ENCODE results near the gene SIN3A.

The SIN3A gene

GRCh38 chr15:75356517-75356916 is 95.0 kb downstream of the SIN3A start:
- peaks cover 8% of the 10 kb centered on the region; the same call in 1 of the 2 replicates for H3K36me3 ChIP-seq (ENCODE audit: insufficient read depth, low read length)
- peaks cover 2% of the 10 kb centered on the region for H3K4me1 ChIP-seq (ENCODE audit: insufficient read depth, low read length, poor library complexity, severe bottlenecking)

GRCh38 chr15:75356006-75356405 is 95.5 kb downstream of the SIN3A start:
- H3K4me2 ChIP-seq (ENCODE audit: low read depth, low read length, poor library complexity, severe bottlenecking), result no peak overlapping the region
- H3K4me1 ChIP-seq (ENCODE audit: insufficient read depth, low read length, poor library complexity, severe bottlenecking), result peaks cover 5% of the 10 kb centered on the region
- no peaks in the 10 kb centered on the region for H3K9me3 ChIP-seq (ENCODE audit: insufficient read depth, low read depth, low read length)
- no peaks in the 10 kb centered on the region for H3K79me2 ChIP-seq (ENCODE audit: insufficient read depth, low read length)
- H3K36me3 ChIP-seq (ENCODE audit: insufficient read depth, low read length), result peaks cover 8% of the 10 kb centered on the region; the same call in 1 of the 2 replicates
- H3K9me2 ChIP-seq (replicated peaks; ENCODE audit: low read depth, low read length), result no peaks in the 10 kb centered on the region
- no peak overlapping the region for H3K4me3 ChIP-seq (ENCODE audit: low read length, poor library complexity, severe bottlenecking)
- no peaks in the 10 kb centered on the region for H3F3A ChIP-seq (ENCODE audit: low read depth)
- TF ChIP-seq EZH2phosphoT487 (IDR thresholded peaks at IDR 0.05; ENCODE audit: borderline replicate concordance), result no peak
- TF ChIP-seq, protein P1, sequence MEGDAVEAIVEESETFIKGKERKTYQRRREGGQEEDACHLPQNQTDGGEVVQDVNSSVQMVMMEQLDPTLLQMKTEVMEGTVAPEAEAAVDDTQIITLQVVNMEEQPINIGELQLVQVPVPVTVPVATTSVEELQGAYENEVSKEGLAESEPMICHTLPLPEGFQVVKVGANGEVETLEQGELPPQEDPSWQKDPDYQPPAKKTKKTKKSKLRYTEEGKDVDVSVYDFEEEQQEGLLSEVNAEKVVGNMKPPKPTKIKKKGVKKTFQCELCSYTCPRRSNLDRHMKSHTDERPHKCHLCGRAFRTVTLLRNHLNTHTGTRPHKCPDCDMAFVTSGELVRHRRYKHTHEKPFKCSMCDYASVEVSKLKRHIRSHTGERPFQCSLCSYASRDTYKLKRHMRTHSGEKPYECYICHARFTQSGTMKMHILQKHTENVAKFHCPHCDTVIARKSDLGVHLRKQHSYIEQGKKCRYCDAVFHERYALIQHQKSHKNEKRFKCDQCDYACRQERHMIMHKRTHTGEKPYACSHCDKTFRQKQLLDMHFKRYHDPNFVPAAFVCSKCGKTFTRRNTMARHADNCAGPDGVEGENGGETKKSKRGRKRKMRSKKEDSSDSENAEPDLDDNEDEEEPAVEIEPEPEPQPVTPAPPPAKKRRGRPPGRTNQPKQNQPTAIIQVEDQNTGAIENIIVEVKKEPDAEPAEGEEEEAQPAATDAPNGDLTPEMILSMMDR (conservative IDR thresholded peaks at IDR 0.05; ENCODE audit: low read length), result no peak
- no peaks in the 10 kb centered on the region for H3K27me3 ChIP-seq (ENCODE audit: insufficient read depth, low read length, poor library complexity, severe bottlenecking)
- no peaks in the 10 kb centered on the region for H4K20me1 ChIP-seq (ENCODE audit: insufficient read depth, low read length, poor library complexity, severe bottlenecking)
- H2AFZ ChIP-seq (ENCODE audit: low read length), result no peak overlapping the region
- H3K9ac ChIP-seq (ENCODE audit: low read depth, low read length, poor library complexity, severe bottlenecking), result no peak overlapping the region

More at GRCh38 chr15:75356517-75356916, 95.0 kb downstream of the SIN3A start:
- Histone ChIP-seq H3K9me3 (ENCODE audit: insufficient read depth, low read depth, low read length) (no peaks in the 10 kb centered on the region), H3K9ac (ENCODE audit: low read depth, low read length, poor library complexity, severe bottlenecking) (no peak overlapping the region), H3K9me2 (replicated peaks; ENCODE audit: low read depth, low read length) (no peaks in the 10 kb centered on the region), H3K4me3 (ENCODE audit: low read length, poor library complexity, severe bottlenecking) (no peak overlapping the region), H3K79me2 (ENCODE audit: insufficient read depth, low read length) (no peaks in the 10 kb centered on the region), H4K20me1 (ENCODE audit: insufficient read depth, low read length, poor library complexity, severe bottlenecking) (no peaks in the 10 kb centered on the region), H2AFZ (ENCODE audit: low read length) (no peak overlapping the region), H3K4me2 (ENCODE audit: low read depth, low read length, poor library complexity, severe bottlenecking) (no peak overlapping the region), H3F3A (ENCODE audit: low read depth) (no peaks in the 10 kb centered on the region), H3K27me3 (ENCODE audit: insufficient read depth, low read length, poor library complexity, severe bottlenecking) (no peaks in the 10 kb centered on the region)
- TF ChIP-seq, protein P1 (conservative IDR thresholded peaks at IDR 0.05; ENCODE audit: low read length), result no peak
- TF ChIP-seq EZH2phosphoT487 (IDR thresholded peaks at IDR 0.05; ENCODE audit: borderline replicate concordance), result no peak

- Histone ChIP-seq H3K4me1 (ENCODE audit: insufficient read depth, low read length, poor library complexity, severe bottlenecking) (peaks cover 12% of the 10 kb centered on the region), H3K36me3 (ENCODE audit: insufficient read depth, low read length) (peaks cover 8% of the 10 kb centered on the region; the same call in 1 of the 2 replicates), H4K20me1 (ENCODE audit: insufficient read depth, low read length, poor library complexity, severe bottlenecking) (no peaks in the 10 kb centered on the region), H3K79me2 (ENCODE audit: insufficient read depth, low read length) (no peaks in the 10 kb centered on the region), H3K9ac (ENCODE audit: low read depth, low read length, poor library complexity, severe bottlenecking) (no peak overlapping the region), H3K9me2 (replicated peaks; ENCODE audit: low read depth, low read length) (no peaks in the 10 kb centered on the region), H3F3A (ENCODE audit: low read depth) (no peaks in the 10 kb centered on the region), H3K27me3 (ENCODE audit: insufficient read depth, low read length, poor library complexity, severe bottlenecking) (no peaks in the 10 kb centered on the region), H3K4me3 (ENCODE audit: low read length, poor library complexity, severe bottlenecking) (no peak overlapping the region), H2AFZ (ENCODE audit: low read length) (no peak overlapping the region), H3K9me3 (ENCODE audit: insufficient read depth, low read depth, low read length) (no peaks in the 10 kb centered on the region), H3K4me2 (ENCODE audit: low read depth, low read length, poor library complexity, severe bottlenecking) (no peak overlapping the region)
- no peak for TF ChIP-seq EZH2phosphoT487 (IDR thresholded peaks at IDR 0.05; ENCODE audit: borderline replicate concordance)
- TF ChIP-seq, protein P1 (conservative IDR thresholded peaks at IDR 0.05; ENCODE audit: low read length), result no peak
These were observed 96.1 kb downstream of the SIN3A start for GRCh38 chr15:75355369-75355768.

Measured in Loucy (cell line).